Measurements from ENCODE around the gene ARSB. TPM values are rescaled to one million over a fixed set of nuclear protein-coding genes. Genes with fewer than 3 reads are reported as not detected.

Gene ARSB
- total RNA-seq = 1 to 10 TPM; 7.6 to 8.0 TPM

DNA sequence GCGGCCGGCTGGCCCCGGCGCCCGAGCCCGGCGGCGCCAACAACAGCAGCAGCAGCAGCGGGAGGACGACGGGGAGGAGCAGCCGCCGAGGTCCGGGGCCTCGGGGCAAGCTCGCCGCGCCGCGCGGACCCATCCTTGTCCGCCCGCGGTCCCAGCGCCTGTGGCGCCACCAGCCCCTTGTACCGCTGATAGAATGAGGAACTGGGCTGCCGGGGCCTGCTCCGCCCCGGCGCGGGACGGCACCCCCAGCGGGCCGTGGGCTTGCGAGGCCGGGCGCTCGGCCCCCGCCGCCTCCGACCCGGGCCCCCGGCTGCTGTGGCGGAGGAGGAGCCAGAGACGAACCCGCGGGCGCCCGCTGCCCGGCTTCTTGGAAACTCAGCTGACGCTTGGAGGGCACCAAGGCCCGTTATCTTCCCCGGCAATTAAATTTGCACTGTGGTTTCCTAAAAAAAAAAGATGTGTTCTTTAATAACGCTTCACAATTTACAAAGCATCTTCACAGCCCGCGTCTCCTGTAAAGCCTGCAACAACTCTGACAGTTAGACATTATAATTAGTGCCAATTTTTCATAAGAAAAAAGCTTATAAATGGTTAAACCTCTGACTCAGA lies at the start of gene ARSB:
ARSB (minus strand) TSS at position 195 of the 609 bp plus-strand sequence; CDS start at position 133, 62 bp downstream.
- ATAC-seq = peak; percentile 40
- peak within 1 kb of the TSS; percentile 95 for H3K27ac Mint-ChIP-seq
- intact Hi-C loops (cut with DNase I, micrococcal nuclease) = loop anchor here (1.0 to 10.0 kb wide), 8 partner anchors 251 to 1610 kb away; partner anchors contain the start of genes HOMER1 (in 2 of the 2), JMY (in 2 of the 2), MTX3 (in 1 of the 2) and TBCA (in 1 of the 2)

DNA sequence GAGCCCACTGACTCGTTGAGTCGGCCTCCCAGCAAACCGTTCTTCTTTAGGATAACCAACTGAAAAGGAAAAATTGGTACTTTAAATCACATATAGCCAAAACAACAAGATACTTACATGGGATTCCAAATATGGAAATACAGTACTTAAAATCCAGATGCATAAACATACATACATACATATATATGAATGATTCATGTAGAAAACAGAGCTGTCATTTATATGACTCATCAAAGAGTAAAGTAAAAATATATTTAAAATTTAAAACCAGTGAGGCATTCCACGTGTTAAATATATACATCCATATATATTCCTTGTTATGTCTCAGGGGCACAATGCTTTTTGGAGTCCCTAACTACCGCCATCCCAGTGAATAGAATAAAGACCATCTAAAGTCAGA lies 47.7 kb upstream of the ARSB start:
- H3K4me3 Mint-ChIP-seq = no peak overlapping the region
- H3K4me1 Mint-ChIP-seq = no peaks in the 10 kb centered on the region
- H3K27ac Mint-ChIP-seq = no peak overlapping the region
- POLR2A ChIA-PET = no interaction called here
- ATAC-seq = no peak
- CTCF ChIA-PET = interaction anchor here (0.6 to 2.8 kb wide), 2 partner anchors 8 to 36 kb away, joined by 3 to 22 read pairs; no protein-coding TSS in a partner anchor
- DNase-seq = no peak
- H3K27me3 Mint-ChIP-seq = no peaks in the 10 kb centered on the region
- H3K9me3 Mint-ChIP-seq (ENCODE audit: low read depth) = no peaks in the 10 kb centered on the region
- intact Hi-C loops (cut with DNase I, micrococcal nuclease) = no loop called here
- no peaks in the 10 kb centered on the region for H3K36me3 Mint-ChIP-seq (ENCODE audit: low read depth)

More for the DNA sequence above, at the start of gene ARSB:
- CTCF ChIA-PET = interaction anchor here (0.6 to 2.2 kb wide), 6 partner anchors 11 to 751 kb away, joined by 3 to 6 read pairs (median 4); no protein-coding TSS in a partner anchor
- H3K27me3 Mint-ChIP-seq = no peaks in the 10 kb centered on the region
- H3K4me1 Mint-ChIP-seq = peaks cover 35% of the 10 kb centered on the region
- H3K36me3 Mint-ChIP-seq (ENCODE audit: low read depth) = no peaks in the 10 kb centered on the region
- peak; percentile 75 for DNase-seq
- peak within 1 kb of the TSS; percentile 82 for H3K4me3 Mint-ChIP-seq
- POLR2A ChIA-PET = interaction anchor here (0.6 to 0.7 kb wide), 4 partner anchors 11 to 1167 kb away, joined by 3 to 7 read pairs (median 4); no protein-coding TSS in a partner anchor
- H3K9me3 Mint-ChIP-seq (ENCODE audit: low read depth) = no peaks in the 10 kb centered on the region

DNA sequence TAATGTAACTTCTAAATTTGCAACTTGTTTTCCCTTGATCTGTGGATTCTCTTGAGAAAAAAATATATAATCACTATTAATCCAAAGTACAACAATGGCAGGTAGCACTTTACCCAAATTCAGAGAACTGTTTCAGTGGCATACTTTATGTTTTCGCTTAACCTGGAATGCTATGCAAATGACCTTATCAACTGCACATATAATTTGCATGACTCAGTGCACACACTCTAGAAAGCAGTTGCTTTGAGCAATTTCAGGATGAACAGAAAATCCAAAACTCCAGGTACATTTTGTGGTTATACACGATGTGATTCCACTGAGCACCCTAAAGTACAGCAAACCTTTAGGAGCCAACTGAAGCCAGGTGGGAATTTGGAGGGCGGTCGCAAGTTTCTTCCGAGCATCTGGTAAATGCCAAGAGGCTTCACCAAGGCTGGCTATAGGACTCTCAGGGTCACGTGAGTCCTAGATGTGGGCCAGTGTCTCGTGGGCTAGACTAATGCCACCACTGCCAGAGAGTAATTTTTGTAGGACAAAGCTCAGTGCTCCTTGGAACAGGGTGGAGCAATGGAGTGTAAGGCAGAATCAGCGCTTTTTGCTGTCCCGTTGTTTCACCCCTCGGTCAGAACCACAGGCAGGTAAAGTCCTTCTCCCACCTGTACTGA lies 47.1 kb upstream of the ARSB start:
- H3K9me3 Mint-ChIP-seq (ENCODE audit: low read depth) = no peaks in the 10 kb centered on the region
- intact Hi-C loops (cut with DNase I, micrococcal nuclease) = no loop called here
- DNase-seq = no peak
- H3K27me3 Mint-ChIP-seq = peaks cover 3% of the 10 kb centered on the region
- no peak for ATAC-seq
- no peak overlapping the region for H3K27ac Mint-ChIP-seq
- ChIA-PET POLR2A (no interaction called here), CTCF (no interaction called here)
- H3K4me3 Mint-ChIP-seq = no peak overlapping the region
- H3K4me1 Mint-ChIP-seq = no peaks in the 10 kb centered on the region
- no peaks in the 10 kb centered on the region for H3K36me3 Mint-ChIP-seq (ENCODE audit: low read depth)

DNA sequence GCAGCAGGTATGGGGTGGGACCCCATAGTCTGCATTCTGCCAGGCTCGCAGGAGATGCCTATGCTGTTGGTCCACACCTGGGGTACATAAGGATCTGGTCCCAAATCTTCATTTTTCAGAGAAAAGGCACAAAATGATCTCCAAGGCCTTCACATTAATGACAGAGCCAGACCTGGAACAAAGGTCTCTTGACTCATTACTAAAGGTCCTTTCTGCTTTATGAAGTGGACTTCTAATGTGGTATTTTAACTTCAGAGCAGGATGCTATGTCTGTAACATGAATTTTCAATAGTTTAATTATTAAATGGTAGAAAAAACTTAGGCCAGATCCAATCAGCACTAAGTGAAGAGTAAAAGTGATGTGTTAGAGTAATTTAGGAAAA lies 46.4 kb upstream of the ARSB start:
- intact Hi-C loops (cut with DNase I, micrococcal nuclease) = no loop called here
- Mint-ChIP-seq H3K4me3 (no peak overlapping the region), H3K9me3 (ENCODE audit: low read depth) (no peaks in the 10 kb centered on the region), H3K4me1 (no peaks in the 10 kb centered on the region), H3K27ac (no peak overlapping the region), H3K27me3 (peaks cover 9% of the 10 kb centered on the region), H3K36me3 (ENCODE audit: low read depth) (no peaks in the 10 kb centered on the region)
- DNase-seq (no peak), ATAC-seq (no peak)
- ChIA-PET CTCF (interaction anchor here (0.5 kb wide), 1 partner anchor 101 kb away, joined by 3 read pairs; no protein-coding TSS in a partner anchor), POLR2A (no interaction called here)

DNA sequence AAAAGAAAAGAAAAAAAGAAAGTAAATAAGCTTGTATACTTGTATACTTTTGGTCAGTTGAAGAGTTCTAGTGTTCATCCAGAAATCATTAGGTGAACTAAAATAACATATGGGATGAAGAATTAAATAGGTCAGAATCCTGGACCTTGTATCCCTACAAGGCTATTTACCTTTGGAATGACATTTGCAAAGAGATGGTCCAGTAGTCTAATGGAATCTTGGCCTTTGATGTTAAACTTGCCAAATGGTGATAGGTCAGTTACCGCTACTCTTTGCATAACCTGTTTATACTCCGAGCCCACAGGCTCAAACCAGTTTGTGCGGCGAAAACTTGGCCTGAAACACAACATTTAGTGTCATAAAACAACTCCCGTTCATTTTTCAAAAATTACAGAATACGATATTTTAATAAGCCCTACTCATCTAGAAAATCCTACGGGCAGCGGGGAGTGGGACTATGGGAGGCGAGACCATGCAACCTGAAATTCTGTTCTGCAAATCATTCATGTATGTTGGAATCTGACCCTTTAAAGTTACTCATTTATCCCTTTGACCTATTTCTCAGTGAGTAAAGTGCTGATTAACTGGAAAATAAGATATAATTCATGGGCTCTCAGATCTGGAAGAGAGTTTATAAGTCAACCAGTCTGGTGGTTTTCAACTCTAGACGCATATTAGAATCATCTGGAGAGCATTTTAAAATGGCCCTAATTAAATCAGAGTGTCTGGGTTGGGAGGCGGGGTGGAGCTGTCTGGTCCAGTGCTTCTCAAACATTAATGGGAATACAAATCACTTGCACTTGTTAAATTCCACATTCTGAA lies 45.8 kb upstream of the ARSB start:
- Mint-ChIP-seq H3K36me3 (ENCODE audit: low read depth) (no peaks in the 10 kb centered on the region), H3K4me3 (no peak overlapping the region), H3K27ac (no peak overlapping the region), H3K4me1 (no peaks in the 10 kb centered on the region), H3K9me3 (ENCODE audit: low read depth) (no peaks in the 10 kb centered on the region), H3K27me3 (peaks cover 12% of the 10 kb centered on the region)
- ChIA-PET CTCF (interaction anchor here (0.5 to 4.7 kb wide), 3 partner anchors 10 to 102 kb away, joined by 3 to 36 read pairs (median 3); no protein-coding TSS in a partner anchor), POLR2A (no interaction called here)
- intact Hi-C loops (cut with DNase I, micrococcal nuclease) = no loop called here
- DNase-seq = no peak
- no peak for ATAC-seq

DNA sequence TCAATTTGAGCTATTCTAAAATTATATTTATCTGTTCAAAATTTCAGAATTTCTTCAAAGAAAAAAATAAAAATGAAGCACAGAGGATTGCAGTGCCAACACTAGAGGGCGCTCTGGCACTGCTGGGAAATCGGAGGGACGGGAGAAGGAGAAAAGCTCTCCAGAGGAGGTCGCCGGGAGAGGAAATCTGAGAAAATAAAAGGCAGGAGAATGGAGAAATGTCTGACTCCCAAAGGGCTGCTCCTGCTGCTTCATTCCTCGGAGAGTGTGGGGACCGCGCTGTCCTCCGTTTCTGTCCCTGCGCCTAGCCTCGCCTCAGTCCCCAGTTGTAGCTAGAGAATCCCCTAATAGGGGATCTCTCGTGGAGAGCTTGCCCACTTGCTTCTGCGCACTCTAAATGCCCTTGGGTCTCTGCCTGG lies 40.0 kb upstream of the ARSB start:
- Mint-ChIP-seq H3K4me1 (peaks cover 2% of the 10 kb centered on the region), H3K4me3 (no peak overlapping the region), H3K27ac (no peak overlapping the region), H3K36me3 (ENCODE audit: low read depth) (no peaks in the 10 kb centered on the region), H3K9me3 (ENCODE audit: low read depth) (no peaks in the 10 kb centered on the region), H3K27me3 (peaks cover 36% of the 10 kb centered on the region)
- intact Hi-C loops (cut with DNase I, micrococcal nuclease) = loop anchor here (1.0 to 2.0 kb wide), 5 partner anchors 42 to 440 kb away; no protein-coding TSS in a partner anchor
- CTCF ChIA-PET = interaction anchor here (0.5 to 8.4 kb wide), 45 partner anchors 9 to 1881 kb away, joined by 3 to 299 read pairs (median 4); no protein-coding TSS in a partner anchor
- ATAC-seq (no peak), DNase-seq (peak; percentile 78)
- POLR2A ChIA-PET = interaction anchor here (0.5 to 0.6 kb wide), 2 partner anchors 39 to 1131 kb away, joined by 4 to 5 read pairs; no protein-coding TSS in a partner anchor

DNA sequence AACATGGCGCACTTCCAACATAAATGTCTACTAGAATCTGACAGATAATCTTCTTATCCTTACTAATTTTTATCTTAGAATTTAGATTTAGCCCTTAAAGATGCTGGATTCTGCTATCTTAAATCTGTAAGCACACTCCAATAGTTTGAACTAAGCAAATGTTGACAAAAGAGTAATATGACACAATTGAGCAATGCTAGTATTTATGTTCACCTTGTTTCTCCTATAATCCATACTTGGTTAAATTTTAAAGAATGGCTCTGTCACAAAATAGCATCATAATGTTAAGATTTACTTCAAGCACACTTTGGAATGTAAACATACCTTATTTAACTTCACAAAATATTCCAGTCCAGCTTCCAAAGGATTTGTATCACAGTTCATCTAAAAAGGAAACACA lies 38.8 kb upstream of the ARSB start:
- no peak overlapping the region for H3K4me3 Mint-ChIP-seq
- H3K36me3 Mint-ChIP-seq (ENCODE audit: low read depth) = no peaks in the 10 kb centered on the region
- ChIA-PET POLR2A (no interaction called here), CTCF (interaction anchor here (1.3 to 8.4 kb wide), 15 partner anchors 8 to 512 kb away, joined by 3 to 299 read pairs (median 8); no protein-coding TSS in a partner anchor)
- peaks cover 2% of the 10 kb centered on the region for H3K4me1 Mint-ChIP-seq
- peaks cover 42% of the 10 kb centered on the region for H3K27me3 Mint-ChIP-seq
- H3K9me3 Mint-ChIP-seq (ENCODE audit: low read depth) = no peaks in the 10 kb centered on the region
- intact Hi-C loops (cut with DNase I, micrococcal nuclease) = loop anchor here (2.0 to 5.0 kb wide), 4 partner anchors 41 to 833 kb away; no protein-coding TSS in a partner anchor
- no peak overlapping the region for H3K27ac Mint-ChIP-seq
- ATAC-seq (no peak), DNase-seq (no peak)

DNA sequence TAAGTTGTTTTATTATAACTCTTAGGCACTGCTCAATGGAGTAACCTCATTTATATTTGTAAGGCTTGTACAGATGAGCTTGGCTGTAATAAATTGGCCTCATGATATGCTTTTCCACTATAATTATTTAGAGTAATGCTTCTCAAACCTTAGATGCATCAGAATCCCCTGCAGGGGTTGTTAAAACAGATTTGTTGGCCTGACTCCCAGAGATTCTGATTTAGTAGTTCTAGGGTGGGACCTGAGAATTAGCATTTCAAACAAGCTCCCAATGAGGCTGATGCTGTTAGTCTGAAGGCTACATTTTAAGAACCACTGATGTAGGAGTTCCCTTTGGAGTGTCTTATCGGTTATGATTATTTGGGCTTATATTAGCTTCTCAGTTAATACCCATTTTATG lies 38.2 kb upstream of the ARSB start:
- intact Hi-C loops (cut with DNase I, micrococcal nuclease) = loop anchor here in 1 of 2 experiments (5.0 kb wide), 2 partner anchors 136 to 834 kb away; no protein-coding TSS in a partner anchor
- POLR2A ChIA-PET = no interaction called here
- H3K27me3 Mint-ChIP-seq = peaks cover 42% of the 10 kb centered on the region
- H3K9me3 Mint-ChIP-seq (ENCODE audit: low read depth) = no peaks in the 10 kb centered on the region
- no peaks in the 10 kb centered on the region for H3K36me3 Mint-ChIP-seq (ENCODE audit: low read depth)
- ATAC-seq (no peak), DNase-seq (no peak)
- H3K27ac Mint-ChIP-seq = no peak overlapping the region
- H3K4me1 Mint-ChIP-seq = peaks cover 2% of the 10 kb centered on the region
- CTCF ChIA-PET = interaction anchor here (0.5 to 8.4 kb wide), 12 partner anchors 14 to 644 kb away, joined by 3 to 299 read pairs (median 6); no protein-coding TSS in a partner anchor
- H3K4me3 Mint-ChIP-seq = no peak overlapping the region

DNA sequence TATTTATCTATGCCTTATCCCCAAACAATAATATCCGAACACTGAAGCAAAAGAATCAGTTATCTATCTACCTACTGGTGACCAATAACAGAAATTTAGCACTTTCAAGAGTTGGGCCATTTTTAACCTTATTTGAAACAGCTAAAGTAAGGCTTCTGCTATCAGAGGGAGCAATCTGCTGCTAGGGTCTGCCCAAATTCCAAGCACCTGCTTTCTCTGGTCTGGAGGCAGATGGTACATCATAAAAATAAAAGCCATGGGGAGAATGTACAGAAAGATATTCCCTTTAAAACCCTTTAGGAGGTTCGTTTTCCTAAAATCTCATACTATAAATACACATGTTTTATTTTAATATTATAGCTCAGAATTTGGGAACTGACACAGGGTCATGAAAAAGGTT lies 37.7 kb upstream of the ARSB start:
- CTCF ChIA-PET = interaction anchor here (0.5 to 8.4 kb wide), 16 partner anchors 13 to 643 kb away, joined by 3 to 299 read pairs (median 4); no protein-coding TSS in a partner anchor
- no peak overlapping the region for H3K27ac Mint-ChIP-seq
- intact Hi-C loops (cut with DNase I, micrococcal nuclease) = loop anchor here in 1 of 2 experiments (5.0 kb wide), 2 partner anchors 135 to 835 kb away; no protein-coding TSS in a partner anchor

DNA sequence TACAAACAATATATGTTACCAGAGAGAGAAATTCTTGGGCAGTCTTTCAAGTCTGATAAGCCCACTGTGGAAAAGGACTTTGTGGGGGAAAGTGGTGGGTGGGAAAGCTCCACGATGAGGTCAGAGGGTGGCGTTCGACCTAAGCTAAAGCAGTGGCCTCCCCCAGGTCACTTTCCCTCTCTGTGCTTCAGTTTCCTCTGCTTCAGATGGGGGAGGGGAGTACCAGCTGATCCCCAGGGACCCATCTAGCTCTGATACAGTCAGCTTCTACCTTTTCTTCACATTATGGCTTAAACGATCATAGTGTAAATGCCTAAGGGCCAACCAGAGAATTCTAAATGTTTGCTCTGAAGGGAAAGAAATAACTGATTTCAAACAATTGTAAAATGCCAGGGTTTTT lies 36.6 kb upstream of the ARSB start:
- no peak for DNase-seq
- Mint-ChIP-seq H3K27ac (no peak overlapping the region), H3K4me3 (no peak overlapping the region), H3K9me3 (ENCODE audit: low read depth) (no peaks in the 10 kb centered on the region), H3K36me3 (ENCODE audit: low read depth) (no peaks in the 10 kb centered on the region), H3K27me3 (peaks cover 37% of the 10 kb centered on the region), H3K4me1 (peaks cover 2% of the 10 kb centered on the region)
- intact Hi-C loops (cut with DNase I, micrococcal nuclease) = loop anchor here (1.0 to 5.0 kb wide), 5 partner anchors 112 to 1061 kb away; no protein-coding TSS in a partner anchor
- CTCF ChIA-PET = interaction anchor here (0.6 to 8.4 kb wide), 22 partner anchors 9 to 1083 kb away, joined by 3 to 299 read pairs (median 4); partner anchors contain the start of gene BHMT2
- ATAC-seq = no peak
- POLR2A ChIA-PET = no interaction called here

More for the DNA sequence above, 37.7 kb upstream of the ARSB start:
- H3K36me3 Mint-ChIP-seq (ENCODE audit: low read depth) = no peaks in the 10 kb centered on the region
- DNase-seq = no peak
- ATAC-seq = no peak
- H3K9me3 Mint-ChIP-seq (ENCODE audit: low read depth) = no peaks in the 10 kb centered on the region
- POLR2A ChIA-PET = no interaction called here
- H3K27me3 Mint-ChIP-seq = peaks cover 44% of the 10 kb centered on the region
- H3K4me1 Mint-ChIP-seq = peaks cover 2% of the 10 kb centered on the region
- H3K4me3 Mint-ChIP-seq = no peak overlapping the region

All from activated CD4-positive, alpha-beta T cell treated with anti-CD3 and anti-CD28 coated beads for 36 hours (primary cell).